Neural crest cell (in vitro differentiated cells): ENCODE measurements around the gene TAS2R8. TPM values are rescaled to one million over a fixed set of nuclear protein-coding genes. Genes with fewer than 3 reads are reported as not detected.

Experiments used
- DNase-seq: peaks from one replicate; pipeline ENCODE4 v3.0.0; 2021; ENCODE audit warnings: low read depth, mixed read lengths, low spot score
- H3K27ac Mint-ChIP-seq: one replicate; pipeline ENCODE4 v1.8.0; 2021; ENCODE audit warnings: mild to moderate bottlenecking, mixed read lengths; ENCODE audit not compliant: unreplicated experiment
- H3K27me3 Mint-ChIP-seq: 2 replicates; pipeline ENCODE4 v1.8.0; 2021; ENCODE audit warnings: low read depth, mild to moderate bottlenecking, mixed read lengths
- H3K36me3 Mint-ChIP-seq: 2 replicates; pipeline ENCODE4 v1.8.0; 2021; ENCODE audit warnings: low read depth, mild to moderate bottlenecking, mixed read lengths
- H3K4me1 Mint-ChIP-seq: 2 replicates; pipeline ENCODE4 v1.8.0; 2021; ENCODE audit warnings: mixed read lengths
- H3K4me3 Mint-ChIP-seq: one replicate; pipeline ENCODE4 v1.8.0; 2021; ENCODE audit warnings: mild to moderate bottlenecking, mixed read lengths
- H3K9me3 Mint-ChIP-seq: 2 replicates; pipeline ENCODE4 v1.8.0; 2021; ENCODE audit warnings: mixed read lengths
- long read RNA-seq: library from polyadenylated mRNA; unstranded; transcript quantifications from one replicate; pipeline ENCODE4 v2.0.0, GENCODE V29; 2020
- total RNA-seq: library from RNA; stranded (reverse); gene quantifications from 2 replicates; pipeline ENCODE4 v1.2.1, GENCODE V29; 2021
- TF ChIP-seq, protein P1 (sequence below): fragments of 200-600 bp; sonication (generic); conservative IDR thresholded peaks from 2 replicates; pipeline ENCODE4 v1.5.0; 2021; ENCODE audit warnings: antibody characterized with exemption, mild to moderate bottlenecking

TAS2R8 gene, protein sequence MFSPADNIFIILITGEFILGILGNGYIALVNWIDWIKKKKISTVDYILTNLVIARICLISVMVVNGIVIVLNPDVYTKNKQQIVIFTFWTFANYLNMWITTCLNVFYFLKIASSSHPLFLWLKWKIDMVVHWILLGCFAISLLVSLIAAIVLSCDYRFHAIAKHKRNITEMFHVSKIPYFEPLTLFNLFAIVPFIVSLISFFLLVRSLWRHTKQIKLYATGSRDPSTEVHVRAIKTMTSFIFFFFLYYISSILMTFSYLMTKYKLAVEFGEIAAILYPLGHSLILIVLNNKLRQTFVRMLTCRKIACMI
- total RNA-seq = not detected in 2 replicates
- long read RNA-seq = 0 reads

DNA sequence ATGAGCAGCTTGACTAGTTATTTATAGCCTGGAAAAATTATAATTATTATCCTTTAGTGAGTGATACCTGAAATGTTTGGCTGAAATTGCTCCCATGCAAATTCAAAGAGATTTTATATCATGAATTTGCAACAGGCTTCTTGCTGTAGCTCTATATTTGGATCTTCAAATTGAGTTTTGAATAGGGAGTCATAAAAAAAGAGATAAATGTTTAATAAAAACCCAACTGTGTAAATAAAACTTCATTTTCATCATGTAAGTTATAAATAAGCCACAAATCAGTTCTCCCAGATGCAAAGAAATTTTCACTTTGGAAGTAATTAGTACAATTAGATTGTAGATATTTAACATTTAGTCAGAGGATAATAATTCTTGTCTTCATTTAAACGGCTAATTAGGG, at the start of gene TAS2R8:
Gene TAS2R8 (minus strand): TSS at position 101 of the 400 bp plus-strand sequence. CDS start 306 bp downstream, outside the sequence.
- H3K27ac Mint-ChIP-seq = no peak within 1 kb of the TSS
- no peak for DNase-seq
- no peaks in the 10 kb centered on the region for H3K27me3 Mint-ChIP-seq
- TF ChIP-seq, protein P1, sequence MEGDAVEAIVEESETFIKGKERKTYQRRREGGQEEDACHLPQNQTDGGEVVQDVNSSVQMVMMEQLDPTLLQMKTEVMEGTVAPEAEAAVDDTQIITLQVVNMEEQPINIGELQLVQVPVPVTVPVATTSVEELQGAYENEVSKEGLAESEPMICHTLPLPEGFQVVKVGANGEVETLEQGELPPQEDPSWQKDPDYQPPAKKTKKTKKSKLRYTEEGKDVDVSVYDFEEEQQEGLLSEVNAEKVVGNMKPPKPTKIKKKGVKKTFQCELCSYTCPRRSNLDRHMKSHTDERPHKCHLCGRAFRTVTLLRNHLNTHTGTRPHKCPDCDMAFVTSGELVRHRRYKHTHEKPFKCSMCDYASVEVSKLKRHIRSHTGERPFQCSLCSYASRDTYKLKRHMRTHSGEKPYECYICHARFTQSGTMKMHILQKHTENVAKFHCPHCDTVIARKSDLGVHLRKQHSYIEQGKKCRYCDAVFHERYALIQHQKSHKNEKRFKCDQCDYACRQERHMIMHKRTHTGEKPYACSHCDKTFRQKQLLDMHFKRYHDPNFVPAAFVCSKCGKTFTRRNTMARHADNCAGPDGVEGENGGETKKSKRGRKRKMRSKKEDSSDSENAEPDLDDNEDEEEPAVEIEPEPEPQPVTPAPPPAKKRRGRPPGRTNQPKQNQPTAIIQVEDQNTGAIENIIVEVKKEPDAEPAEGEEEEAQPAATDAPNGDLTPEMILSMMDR = no peak
- peaks cover 8% of the 10 kb centered on the region for H3K4me1 Mint-ChIP-seq
- no peaks in the 10 kb centered on the region for H3K36me3 Mint-ChIP-seq
- H3K9me3 Mint-ChIP-seq = no peaks in the 10 kb centered on the region
- H3K4me3 Mint-ChIP-seq = no peak within 1 kb of the TSS

DNA sequence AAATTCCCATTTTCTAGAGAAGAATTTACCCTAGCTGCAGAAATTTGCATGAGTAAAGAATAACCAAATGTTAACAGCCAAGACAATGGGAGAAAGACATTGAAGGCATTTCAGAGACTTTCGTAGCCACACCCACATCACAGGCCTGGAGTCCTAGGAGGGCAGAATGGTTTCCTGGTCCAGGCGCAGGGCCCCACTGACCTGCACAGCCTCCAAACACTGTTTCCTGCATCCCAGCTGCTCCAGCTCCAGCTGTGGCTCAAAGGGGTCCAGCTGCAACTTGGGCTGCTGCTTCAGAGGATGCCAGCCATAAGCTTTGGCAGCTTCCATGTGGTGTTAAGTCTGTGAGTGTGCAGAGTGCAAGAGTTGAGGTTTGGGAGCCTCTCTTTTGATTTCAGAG, 48.7 kb upstream of the TAS2R8 start:
- peaks cover 34% of the 10 kb centered on the region for H3K9me3 Mint-ChIP-seq
- DNase-seq = no peak
- H3K27me3 Mint-ChIP-seq = no peaks in the 10 kb centered on the region
- no peak overlapping the region for H3K27ac Mint-ChIP-seq
- H3K4me1 Mint-ChIP-seq = no peaks in the 10 kb centered on the region
- H3K36me3 Mint-ChIP-seq = peaks cover 63% of the 10 kb centered on the region
- H3K4me3 Mint-ChIP-seq = no peak overlapping the region
- TF ChIP-seq, protein P1 = no peak

DNA sequence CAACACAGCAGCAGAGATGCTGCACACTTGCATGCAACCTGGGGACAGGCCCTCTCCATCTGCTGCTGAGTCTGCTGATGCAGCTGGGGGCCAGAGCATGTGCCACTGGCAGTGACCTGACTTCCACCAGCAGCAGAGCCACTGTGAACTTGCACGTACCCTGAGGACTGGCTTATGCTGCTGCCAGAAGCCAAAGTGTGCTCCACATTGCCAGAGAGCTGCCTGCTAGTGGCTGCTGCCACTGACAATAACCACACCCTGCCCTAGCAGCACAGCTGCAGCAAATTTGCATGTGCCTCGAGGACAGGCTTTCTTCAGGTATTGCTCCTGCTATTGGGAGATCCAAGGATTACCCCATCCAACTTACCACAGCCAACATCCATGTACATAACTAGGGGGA, 46.7 kb upstream of the TAS2R8 start:
- H3K27ac Mint-ChIP-seq = no peak overlapping the region
- no peak overlapping the region for H3K4me3 Mint-ChIP-seq
- no peaks in the 10 kb centered on the region for H3K4me1 Mint-ChIP-seq
- no peak for DNase-seq
- peaks cover 49% of the 10 kb centered on the region for H3K36me3 Mint-ChIP-seq
- TF ChIP-seq, protein P1 = no peak
- H3K27me3 Mint-ChIP-seq = no peaks in the 10 kb centered on the region
- H3K9me3 Mint-ChIP-seq = peaks cover 20% of the 10 kb centered on the region

DNA sequence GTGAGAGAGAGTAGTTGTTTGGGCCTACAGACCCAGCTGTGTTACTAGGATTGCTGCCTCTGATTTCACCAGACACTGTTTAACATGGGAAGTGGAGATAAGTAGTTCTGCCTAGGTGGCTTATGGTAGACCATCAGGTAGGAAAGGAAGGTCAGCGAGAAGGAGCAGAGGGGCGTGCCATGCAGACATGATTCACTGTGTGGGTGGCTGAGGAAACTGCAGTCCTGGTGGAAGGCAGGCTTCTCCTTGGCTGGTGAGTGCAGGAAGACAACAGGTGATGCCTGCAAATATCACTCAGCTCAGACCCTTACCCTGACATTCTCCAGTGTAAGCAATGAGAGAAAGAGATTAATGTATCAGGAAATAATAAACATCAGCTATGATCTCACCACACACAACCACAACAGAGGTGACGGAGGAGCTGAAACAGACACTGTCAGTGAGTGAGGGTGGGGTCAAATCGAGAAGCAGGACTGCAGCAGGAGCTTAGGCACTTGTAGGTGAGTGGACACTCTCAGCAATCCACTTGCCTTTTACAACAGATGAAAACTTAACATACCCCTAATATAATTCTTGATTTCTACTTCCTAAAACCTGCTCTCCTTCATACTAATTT, 44.3 kb upstream of the TAS2R8 start:
- Mint-ChIP-seq H3K27ac (no peak overlapping the region), H3K27me3 (no peaks in the 10 kb centered on the region), H3K36me3 (peaks cover 40% of the 10 kb centered on the region), H3K9me3 (no peaks in the 10 kb centered on the region), H3K4me1 (peaks cover 4% of the 10 kb centered on the region), H3K4me3 (no peak overlapping the region)
- TF ChIP-seq, protein P1 = no peak
- DNase-seq = no peak

DNA sequence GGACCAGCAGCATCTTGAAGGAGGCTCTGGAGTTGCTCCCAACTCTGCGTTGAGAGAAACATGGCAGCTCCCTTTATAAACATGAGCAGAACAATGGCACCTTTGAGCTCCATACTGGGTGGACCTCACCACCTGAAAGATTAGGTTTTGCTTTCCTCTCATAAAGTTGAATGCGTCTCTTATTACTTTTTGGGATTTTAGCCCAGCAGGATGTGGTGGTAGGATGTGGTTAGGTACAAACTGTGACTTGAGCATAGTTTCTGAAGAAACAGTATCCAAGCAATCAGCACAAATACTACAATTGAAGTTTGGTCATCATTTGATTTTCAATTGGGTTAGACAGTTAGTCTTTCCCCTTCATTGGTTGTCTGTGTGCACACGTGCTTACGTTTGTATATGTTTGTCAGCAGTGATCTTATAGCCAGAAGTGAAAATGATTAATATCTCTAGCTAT, 42.4 kb upstream of the TAS2R8 start, which contains the start of gene PRR4:
Gene PRR4 (minus strand): TSS at position 51 of the 454 bp plus-strand sequence. CDS start 38 bp downstream, at position 13.
- TF ChIP-seq, protein P1 = no peak
- H3K4me3 Mint-ChIP-seq = no peak within 1 kb of the TSS
- no peak within 1 kb of the TSS for H3K27ac Mint-ChIP-seq
- H3K36me3 Mint-ChIP-seq = peaks cover 37% of the 10 kb centered on the region
- peaks cover 2% of the 10 kb centered on the region for H3K9me3 Mint-ChIP-seq
- DNase-seq = no peak
- no peaks in the 10 kb centered on the region for H3K27me3 Mint-ChIP-seq
- H3K4me1 Mint-ChIP-seq = peaks cover 4% of the 10 kb centered on the region
